H1 (cell line): Measurements from ENCODE around the gene BBS7. TPM values are rescaled to one million over a fixed set of nuclear protein-coding genes. Genes with fewer than 3 reads are reported as not detected.

Experiments used
- CTCF ChIA-PET: fragments of 300-600 bp; sonication (Branson Sonifier 250); formaldehyde crosslinking; loops from one replicate; lab custom pipeline; 2021; ENCODE audit not compliant: partially characterized antibody; lab: Charles Lee
- POLR2A ChIA-PET: fragments of 300-600 bp; sonication (Branson Sonifier 250); formaldehyde crosslinking; loops from one replicate; lab custom pipeline; 2021; ENCODE audit warnings: inconsistent platforms; ENCODE audit not compliant: partially characterized antibody; lab: Charles Lee
- DNase-seq, 2 experiments: peaks; one replicate each; pipeline versions ENCODE4 v3.0.0 to v3.0.0-alpha.2; 2010 to 2022; ENCODE audit warnings: low spot score in 2 of 2, low read depth in 1 of 2, mixed read lengths in 1 of 2
- FAIRE-seq: peaks from 2 replicates; lab custom pipeline; 2011; peaks lifted over from hg19 to GRCh38; lab: Jason Lieb, UNC
- H2AFZ ChIP-seq: 2 replicates; pipeline ENCODE4 v1.8.1; 2012; ENCODE audit warnings: low read length, inconsistent platforms
- H2AK5ac ChIP-seq: 2 replicates; pipeline ENCODE4 v1.6.1; 2013; ENCODE audit warnings: low read depth, low read length
- H2BK120ac ChIP-seq: replicated peaks from 2 replicates; pipeline ENCODE3; 2013; ENCODE audit warnings: low read depth, low read length, inconsistent platforms
- H2BK12ac ChIP-seq: 2 replicates; pipeline ENCODE4 v1.6.1; 2013; ENCODE audit warnings: low read depth, low read length
- H2BK15ac ChIP-seq: 2 replicates; pipeline ENCODE4 v1.6.1; 2013; ENCODE audit warnings: low read length
- H2BK20ac ChIP-seq: 2 replicates; pipeline ENCODE4 v1.6.1; 2013; ENCODE audit warnings: low read length
- H2BK5ac ChIP-seq: 2 replicates; pipeline ENCODE4 v1.6.1; 2013; ENCODE audit warnings: low read depth, low read length
- H3K14ac ChIP-seq: 2 replicates; pipeline ENCODE4 v1.6.1; 2013; ENCODE audit warnings: inconsistent platforms; ENCODE audit not compliant: insufficient read length
- H3K18ac ChIP-seq: 2 replicates; pipeline ENCODE4 v1.6.1; 2013; ENCODE audit warnings: low read length; ENCODE audit errors: extremely low read depth
- H3K23ac ChIP-seq: 2 replicates; pipeline ENCODE4 v1.6.1; 2013; ENCODE audit warnings: inconsistent platforms; ENCODE audit not compliant: insufficient read length
- H3K23me2 ChIP-seq: 2 replicates; pipeline ENCODE4 v1.6.1; 2013; ENCODE audit warnings: low read depth, low read length
- H3K27ac ChIP-seq: 2 replicates; pipeline ENCODE4 v1.6.1; 2011; ENCODE audit warnings: low read depth, low read length, inconsistent platforms
- H3K27me3 ChIP-seq, 4 experiments: replicated peaks in 1 of 4; 1 replicate in 1 of 4; 2 replicates in 3 of 4; pipeline versions ENCODE4 v1.6.1 to v1.8.1; 2011 to 2013; ENCODE audit warnings: low read length in 3 of 4, mild to moderate bottlenecking in 3 of 4, inconsistent platforms in 2 of 4, mixed read lengths in 2 of 4, moderate library complexity in 1 of 4; ENCODE audit not compliant: control insufficient read depth in 3 of 4, insufficient read depth in 3 of 4; ENCODE audit errors: extremely low read depth in 1 of 4
- H3K36me3 ChIP-seq, 4 experiments: 2 replicates each; pipeline versions ENCODE4 v1.6.1 to v1.8.1; 2011 to 2013; ENCODE audit warnings: mild to moderate bottlenecking in 4 of 4, low read length in 3 of 4, moderate library complexity in 2 of 4, control low read depth in 1 of 4, inconsistent platforms in 1 of 4; ENCODE audit not compliant: insufficient read depth in 4 of 4, control insufficient read depth in 2 of 4
- H3K4ac ChIP-seq: replicated peaks from 2 replicates; pipeline ENCODE3; 2013; ENCODE audit warnings: low read length, low read depth, mixed read lengths, inconsistent platforms; ENCODE audit not compliant: insufficient read length
- H3K4me1 ChIP-seq, 4 experiments: replicated peaks in 1 of 4; 1 replicate in 1 of 4; 2 replicates in 3 of 4; pipeline versions ENCODE4 v1.6.1 to v1.8.1; 2011 to 2013; ENCODE audit warnings: low read length in 3 of 4, inconsistent platforms in 2 of 4, mixed read lengths in 1 of 4; ENCODE audit not compliant: insufficient read depth in 4 of 4, control insufficient read depth in 3 of 4
- H3K4me2 ChIP-seq, 2 experiments: 2 replicates each; pipeline versions ENCODE4 v1.6.1 to v1.8.1; 2011 to 2013; ENCODE audit warnings: low read depth in 2 of 2, low read length in 2 of 2, control low read depth in 1 of 2, inconsistent platforms in 1 of 2, mild to moderate bottlenecking in 1 of 2; ENCODE audit not compliant: insufficient read depth in 1 of 2
- H3K4me3 ChIP-seq, 4 experiments: fragments of 200-600, 300-600 bp in 1 of 4; sonication (generic), shearing (Covaris generic), sonication (Bioruptor Twin) in 1 of 4; 2 replicates each; pipeline versions ENCODE4 v1.5.1 to v1.8.1; 2011 to 2016; ENCODE audit warnings: low read length in 4 of 4, low read depth in 3 of 4, control low read depth in 2 of 4, inconsistent platforms in 2 of 4, mild to moderate bottlenecking in 2 of 4, mixed read lengths in 1 of 4, moderate library complexity in 1 of 4; ENCODE audit not compliant: insufficient read depth in 2 of 4; ENCODE audit errors: extremely low read depth in 1 of 4
- H3K56ac ChIP-seq: replicated peaks from 2 replicates; pipeline ENCODE3; 2013; ENCODE audit warnings: low read depth, mild to moderate bottlenecking, mixed read lengths, low read length, inconsistent platforms; ENCODE audit not compliant: insufficient read length
- H3K79me1 ChIP-seq: 2 replicates; pipeline ENCODE4 v1.6.1; 2013; ENCODE audit warnings: low read depth, low read length, control low read depth
- H3K79me2 ChIP-seq, 2 experiments: 2 replicates each; pipeline versions ENCODE4 v1.6.1 to v1.8.1; 2012 to 2013; ENCODE audit warnings: low read length in 2 of 2, mild to moderate bottlenecking in 2 of 2, inconsistent platforms in 1 of 2; ENCODE audit not compliant: insufficient read depth in 2 of 2, control insufficient read depth in 1 of 2
- H3K9ac ChIP-seq, 4 experiments: replicated peaks in 1 of 4; 1 replicate in 1 of 4; 2 replicates in 3 of 4; pipeline versions ENCODE4 v1.6.1 to v1.8.1; 2011 to 2013; ENCODE audit warnings: low read depth in 3 of 4, low read length in 3 of 4, control low read depth in 2 of 4, mild to moderate bottlenecking in 2 of 4, moderate library complexity in 2 of 4, inconsistent platforms in 1 of 4; ENCODE audit errors: extremely low read depth in 1 of 4
- H3K9me3 ChIP-seq, 2 experiments: 2 replicates each; pipeline versions ENCODE4 v1.6.1 to v1.8.1; 2012 to 2013; ENCODE audit warnings: mild to moderate bottlenecking in 2 of 2, moderate library complexity in 2 of 2, control low read depth in 1 of 2, inconsistent platforms in 1 of 2, low read depth in 1 of 2, low read length in 1 of 2, mixed read lengths in 1 of 2; ENCODE audit not compliant: insufficient read depth in 2 of 2
- H4K20me1 ChIP-seq, 2 experiments: replicated peaks in 1 of 2; 2 replicates each; pipeline versions ENCODE3 to v1.8.1; 2011 to 2013; ENCODE audit warnings: inconsistent platforms in 2 of 2, low read length in 2 of 2, mild to moderate bottlenecking in 1 of 2; ENCODE audit not compliant: insufficient read depth in 2 of 2, control insufficient read depth in 1 of 2
- H4K5ac ChIP-seq: 2 replicates; pipeline ENCODE4 v1.6.1; 2013; ENCODE audit warnings: low read length, low read depth, mixed read lengths, inconsistent platforms; ENCODE audit not compliant: insufficient read length
- H4K8ac ChIP-seq: 2 replicates; pipeline ENCODE4 v1.8.0; 2013; ENCODE audit warnings: mild to moderate bottlenecking, moderate library complexity, low read length, inconsistent platforms; ENCODE audit not compliant: insufficient read depth; ENCODE audit errors: extremely low read depth
- H4K91ac ChIP-seq: replicated peaks from 2 replicates; pipeline ENCODE3; 2013; ENCODE audit warnings: low read length, mixed read lengths, inconsistent platforms; ENCODE audit not compliant: insufficient read length
- BACH1 ChIP-seq: IDR thresholded peaks from 2 replicates; pipeline ENCODE4 v1.6.1; 2012; ENCODE audit warnings: low read length, improper control_type of control experiment
- SP4 ChIP-seq: IDR thresholded peaks from 2 replicates; pipeline ENCODE4 v1.6.1; 2012; ENCODE audit warnings: low read length, inconsistent platforms
- WGBS, 2 experiments: shearing (Covaris generic) in 1 of 2; methylation state at CpG; one replicate each; pipeline versions ENCODE4 v1.1.6 to v1.1.7; 2013 to 2015; ENCODE audit warnings: low lambda C conversion rate in 2 of 2, mixed read lengths in 2 of 2, inconsistent platforms in 1 of 2, low coverage in 1 of 2, missing lambda C conversion rate in 1 of 2; ENCODE audit not compliant: insufficient replicate concordance in 2 of 2, insufficient coverage in 1 of 2, insufficient read length in 1 of 2; ENCODE audit errors: extremely low coverage in 1 of 2, missing lambda C conversion rate in 1 of 2; 5-methylcytosine and 5-hydroxymethylcytosine counted together
- polyA plus RNA-seq, 7 experiments: library from polyadenylated mRNA; depleted of rRNA in 3 of 7; stranded (reverse) in 5 of 7; unstranded in 2 of 7; fragments of >200 nt in 5 of 7; fragments of 200-250 nt in 2 of 7; gene quantifications; 1 replicate in 5 of 7; 2 replicates in 1 of 7; 4 replicates in 1 of 7; pipeline versions ENCODE4 v1.2.1 to v1.2.3, GENCODE V29; 2011 to 2013; ENCODE audit warnings: missing spikeins in 2 of 7, mixed read lengths in 2 of 7
- total RNA-seq: library from RNA; stranded (reverse); fragmentation: NEBNext Ultra II Directional; extraction: Animal tissue kit (Norgen Biotek cat#: 25700); gene quantifications from 2 replicates; pipeline ENCODE4 v1.2.1, GENCODE V29; 2021

The BBS7 gene
- total and polyA plus RNA-seq, 2 of the 8 experiments (the other 6 are each of a cell fraction or from before 2014, with no cell fraction given), result 16.6 to 21.5 TPM

DNA sequence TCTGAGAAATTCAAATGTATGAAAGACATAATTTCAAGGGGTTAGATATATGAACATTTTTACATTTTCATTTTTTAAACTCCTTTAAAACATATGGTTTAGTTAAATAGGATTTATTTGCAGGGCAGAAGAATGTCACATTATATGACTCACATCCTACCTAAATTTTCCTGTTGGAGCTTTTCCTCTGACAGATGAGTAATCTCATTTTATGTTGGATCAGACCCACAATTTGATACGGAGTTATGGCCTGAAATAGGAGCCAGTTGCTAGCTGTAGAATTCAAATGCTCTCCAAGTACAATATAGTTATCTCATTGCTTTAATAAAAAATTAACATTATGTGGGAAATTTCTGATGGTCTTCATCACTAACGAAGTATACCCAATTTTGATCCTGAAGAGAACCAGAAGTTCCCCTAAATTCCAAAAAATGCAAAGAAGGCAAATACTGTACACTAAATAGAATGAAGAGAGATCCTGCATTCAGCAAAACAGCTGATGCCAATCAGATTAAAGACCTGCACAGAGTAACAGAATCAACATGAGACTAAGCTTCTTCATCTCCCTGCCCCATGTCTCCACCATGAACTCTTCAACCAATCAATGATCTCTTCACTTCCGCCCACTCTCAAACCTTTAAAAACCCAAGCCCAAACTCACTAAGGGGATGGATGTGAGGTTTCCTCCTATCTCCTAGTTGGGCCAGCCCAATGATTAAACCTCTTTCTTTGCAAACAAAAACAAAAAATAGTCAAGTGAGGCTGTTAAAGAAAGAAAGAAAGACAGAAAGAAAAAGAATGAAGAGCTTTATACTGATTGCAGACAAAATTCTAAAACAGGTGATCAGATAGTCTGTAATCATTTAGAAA is 80.1 kb downstream of the BBS7 start:
- no peak for TF ChIP-seq SP4
- TF ChIP-seq BACH1, result no peak
- H3K4me3 ChIP-seq, result no peak overlapping the region
- no peak overlapping the region for H2AFZ ChIP-seq
- peaks cover 0 to 1% (median 0%) of the 10 kb centered on the region in 4 experiments; a peak in 1 of 7 replicates for H3K27me3 ChIP-seq
- H2BK12ac ChIP-seq, result no peak overlapping the region
- no peaks in the 10 kb centered on the region for H3K79me1 ChIP-seq
- H4K20me1 ChIP-seq, result no peaks in the 10 kb centered on the region
- no peak overlapping the region for H4K8ac ChIP-seq
- H3K4me2 ChIP-seq, result no peak overlapping the region
- H3K23me2 ChIP-seq, result peaks cover 2% of the 10 kb centered on the region; the same call in 1 of the 2 replicates
- H3K36me3 ChIP-seq, result no peaks in the 10 kb centered on the region
- H3K18ac ChIP-seq, result no peak overlapping the region
- no peak overlapping the region for H3K23ac ChIP-seq
- no peak overlapping the region for H2AK5ac ChIP-seq
- no peak overlapping the region for H2BK120ac ChIP-seq
- H2BK20ac ChIP-seq, result no peak overlapping the region
- CTCF ChIA-PET, result interaction anchor here (0.9 to 2.4 kb wide), 3 partner anchors 19 to 105 kb away, joined by 3 to 9 read pairs (median 3); no protein-coding TSS in a partner anchor
- DNase-seq, result no peak
- no peak overlapping the region for H3K56ac ChIP-seq
- POLR2A ChIA-PET, result interaction anchor here (1.0 to 1.8 kb wide), 5 partner anchors 9 to 78 kb away, joined by 3 to 6 read pairs (median 4); partner anchors contain the start of gene EXOSC9
- peaks cover 0 to 10% (median 4%) of the 10 kb centered on the region in 4 experiments; a peak in 5 of 7 replicates for H3K4me1 ChIP-seq
- H3K27ac ChIP-seq, result no peak overlapping the region
- no peaks in the 10 kb centered on the region for H3K79me2 ChIP-seq
- no peak overlapping the region for H3K4ac ChIP-seq
- no peaks in the 10 kb centered on the region for H3K9me3 ChIP-seq
- WGBS, 2 experiments, result 82 to 100% methylated on average over 1 to 3 of the region's 3 CpGs
- H3K14ac ChIP-seq, result no peak overlapping the region
- H3K9ac ChIP-seq, result no peak overlapping the region
- no peak overlapping the region for H2BK5ac ChIP-seq
- no peak overlapping the region for H4K5ac ChIP-seq
- H2BK15ac ChIP-seq, result 0 out of 2 replicates have a peak overlapping the region, but pooled peaks have one; percentile 4
- FAIRE-seq, result no peak
- H4K91ac ChIP-seq, result no peak overlapping the region
